BE2C (cell line): Measurements from ENCODE around the gene ARHGDIG.

Experiments used
- DNase-seq: peaks from one replicate; pipeline ENCODE4 v3.0.0-alpha.2; 2020
- H3K27me3 ChIP-seq: fragments of 250-450 bp; sonication (Bioruptor Pico); 2 replicates; pipeline ENCODE4 v1.5.1; 2020; ENCODE audit warnings: mild to moderate bottlenecking
- H3K36me3 ChIP-seq: fragments of 250-450 bp; sonication (Bioruptor Pico); 2 replicates; pipeline ENCODE4 v1.5.1; 2020; ENCODE audit warnings: mild to moderate bottlenecking
- H3K4me1 ChIP-seq: fragments of 250-450 bp; sonication (Bioruptor Pico); 2 replicates; pipeline ENCODE4 v1.5.1; 2020
- H3K4me3 ChIP-seq: 2 replicates; pipeline ENCODE4 v1.5.1; 2011; ENCODE audit warnings: low read depth, low read length
- H3K9me3 ChIP-seq: fragments of 250-450 bp; sonication (Bioruptor Pico); 2 replicates; pipeline ENCODE4 v1.5.1; 2020
- TF ChIP-seq, protein P1 (sequence below): IDR thresholded peaks from 2 replicates; pipeline ENCODE4 v1.5.1; 2012; ENCODE audit warnings: mild to moderate bottlenecking, low read depth, low read length

Gene ARHGDIG

DNA sequence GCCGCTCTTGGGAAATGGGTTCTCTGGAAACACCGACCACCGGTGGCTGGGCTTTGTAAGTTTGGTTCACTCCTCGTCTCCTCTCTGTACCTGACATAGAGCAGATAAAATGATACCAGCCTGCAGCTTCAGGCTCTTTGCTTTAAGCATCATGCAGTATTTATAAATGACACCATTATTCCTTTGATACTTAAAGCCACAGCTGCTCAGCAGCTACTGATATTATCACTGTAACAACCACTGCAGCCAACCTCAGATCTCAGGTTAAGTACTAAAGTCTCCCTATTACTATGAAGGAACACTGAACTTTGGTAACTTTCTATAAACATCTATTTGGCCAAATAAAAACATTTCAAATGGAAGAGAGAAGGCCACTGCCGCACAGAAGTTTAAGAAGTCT is 37.2 kb downstream of the ARHGDIG start:
- Histone ChIP-seq H3K27me3 (no peaks in the 10 kb centered on the region), H3K4me1 (peaks cover 8% of the 10 kb centered on the region), H3K36me3 (no peaks in the 10 kb centered on the region), H3K4me3 (no peak overlapping the region), H3K9me3 (no peaks in the 10 kb centered on the region)
- TF ChIP-seq, protein P1, sequence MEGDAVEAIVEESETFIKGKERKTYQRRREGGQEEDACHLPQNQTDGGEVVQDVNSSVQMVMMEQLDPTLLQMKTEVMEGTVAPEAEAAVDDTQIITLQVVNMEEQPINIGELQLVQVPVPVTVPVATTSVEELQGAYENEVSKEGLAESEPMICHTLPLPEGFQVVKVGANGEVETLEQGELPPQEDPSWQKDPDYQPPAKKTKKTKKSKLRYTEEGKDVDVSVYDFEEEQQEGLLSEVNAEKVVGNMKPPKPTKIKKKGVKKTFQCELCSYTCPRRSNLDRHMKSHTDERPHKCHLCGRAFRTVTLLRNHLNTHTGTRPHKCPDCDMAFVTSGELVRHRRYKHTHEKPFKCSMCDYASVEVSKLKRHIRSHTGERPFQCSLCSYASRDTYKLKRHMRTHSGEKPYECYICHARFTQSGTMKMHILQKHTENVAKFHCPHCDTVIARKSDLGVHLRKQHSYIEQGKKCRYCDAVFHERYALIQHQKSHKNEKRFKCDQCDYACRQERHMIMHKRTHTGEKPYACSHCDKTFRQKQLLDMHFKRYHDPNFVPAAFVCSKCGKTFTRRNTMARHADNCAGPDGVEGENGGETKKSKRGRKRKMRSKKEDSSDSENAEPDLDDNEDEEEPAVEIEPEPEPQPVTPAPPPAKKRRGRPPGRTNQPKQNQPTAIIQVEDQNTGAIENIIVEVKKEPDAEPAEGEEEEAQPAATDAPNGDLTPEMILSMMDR, result no peak
- DNase-seq, result no peak

DNA sequence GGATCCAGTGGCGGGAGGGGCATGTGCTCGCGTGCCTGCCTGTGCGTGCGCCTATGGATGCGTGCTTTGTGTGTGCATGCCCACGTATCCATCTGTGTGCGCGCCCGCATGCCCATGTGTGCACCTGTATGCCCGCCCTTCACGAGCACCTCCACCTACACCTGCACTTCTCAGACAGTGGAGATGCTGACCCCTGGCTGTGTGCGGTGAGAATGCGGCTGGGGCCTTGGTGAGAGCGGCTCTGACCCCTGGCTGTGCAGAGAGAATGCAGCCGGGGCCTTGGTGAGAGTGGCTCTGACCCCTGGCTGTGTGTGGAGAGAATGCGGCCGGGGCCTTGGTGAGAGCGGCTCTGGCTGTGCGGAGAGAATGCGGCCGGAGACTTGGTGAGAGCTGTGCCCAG is 38.2 kb downstream of the ARHGDIG start:
- no peaks in the 10 kb centered on the region for H3K9me3 ChIP-seq
- H3K36me3 ChIP-seq, result no peaks in the 10 kb centered on the region
- TF ChIP-seq, protein P1, result peak; percentile 47
- H3K4me3 ChIP-seq, result no peak overlapping the region
- no peak for DNase-seq
- no peaks in the 10 kb centered on the region for H3K27me3 ChIP-seq
- peaks cover 8% of the 10 kb centered on the region for H3K4me1 ChIP-seq

DNA sequence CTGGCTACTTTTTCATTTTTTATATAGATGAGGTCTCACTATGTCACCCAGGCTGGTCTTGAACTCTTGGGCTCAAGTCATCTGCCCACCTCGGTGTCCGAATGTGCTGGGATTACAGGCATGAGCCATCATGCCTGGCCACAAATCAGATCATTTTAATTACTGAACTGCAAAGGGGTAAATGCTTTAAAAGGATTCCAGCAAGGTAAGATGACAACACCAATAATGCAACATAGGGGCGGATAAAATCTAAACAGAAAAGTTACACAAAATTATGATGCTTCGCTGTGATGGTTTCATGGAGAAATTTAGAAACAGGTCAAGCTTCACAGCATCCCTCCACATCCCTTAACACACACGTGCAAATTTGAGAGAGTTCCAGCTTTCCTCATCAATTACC is 39.8 kb downstream of the ARHGDIG start:
- Histone ChIP-seq H3K27me3 (no peaks in the 10 kb centered on the region), H3K9me3 (no peaks in the 10 kb centered on the region), H3K4me3 (no peak overlapping the region), H3K36me3 (no peaks in the 10 kb centered on the region), H3K4me1 (no peaks in the 10 kb centered on the region; the same call in 1 of the 2 replicates)
- DNase-seq, result no peak
- TF ChIP-seq, protein P1, result no peak

DNA sequence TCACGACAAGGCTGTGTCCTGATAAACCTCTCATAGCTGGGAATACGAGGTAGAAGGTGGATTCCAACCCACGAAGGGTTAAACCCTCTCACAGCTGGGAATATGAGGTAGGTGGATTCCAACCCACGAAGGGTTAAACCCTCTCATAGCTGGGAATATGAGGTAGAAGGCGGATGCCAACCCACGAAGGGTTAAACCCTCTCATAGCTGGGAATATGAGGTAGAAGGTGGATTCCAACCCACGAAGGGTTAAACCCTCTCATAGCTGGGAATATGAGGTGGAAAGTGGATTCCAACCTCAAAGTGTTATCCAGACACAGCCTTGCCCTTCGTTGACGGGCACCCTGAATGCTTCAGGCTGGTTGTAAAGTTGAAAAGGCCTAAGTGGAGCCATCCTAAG is 41.1 kb downstream of the ARHGDIG start:
- H3K9me3 ChIP-seq, result no peaks in the 10 kb centered on the region
- no peaks in the 10 kb centered on the region for H3K36me3 ChIP-seq
- no peaks in the 10 kb centered on the region; the same call in 1 of the 2 replicates for H3K4me1 ChIP-seq
- no peaks in the 10 kb centered on the region for H3K27me3 ChIP-seq
- H3K4me3 ChIP-seq, result no peak overlapping the region
- TF ChIP-seq, protein P1, result no peak
- DNase-seq, result no peak

DNA sequence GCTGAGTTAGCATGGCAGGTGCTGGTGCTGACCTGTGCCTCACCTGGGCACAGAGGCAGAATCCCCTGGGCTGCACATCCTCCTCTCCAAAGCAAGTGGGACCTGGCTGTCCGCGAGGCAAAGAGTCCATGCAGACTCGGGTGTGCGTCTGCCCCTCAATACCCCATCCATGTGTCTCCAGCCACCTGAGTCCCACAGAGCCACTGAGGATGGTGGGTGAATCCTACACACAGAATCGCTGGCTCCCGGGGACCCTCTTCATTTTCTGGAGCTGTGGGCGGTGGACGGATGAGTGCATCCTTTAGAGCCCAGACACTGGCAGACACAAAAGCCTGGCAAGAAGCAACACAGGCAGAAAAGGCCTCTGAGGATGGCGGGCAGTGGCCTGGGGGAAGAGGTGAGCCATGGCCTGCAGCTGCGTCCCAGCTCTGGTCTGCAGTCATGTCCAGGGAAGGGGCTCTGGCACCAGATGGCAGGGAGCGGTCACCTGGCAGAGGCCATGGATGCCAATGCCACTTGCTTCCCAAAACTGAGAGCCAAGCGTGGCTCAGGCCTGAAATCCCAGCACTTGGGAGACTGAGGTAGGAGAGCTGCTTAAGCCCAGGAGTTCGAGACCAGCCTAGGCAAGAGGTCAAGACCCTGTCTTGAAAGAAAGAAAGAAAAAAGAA is 42.2 kb downstream of the ARHGDIG start:
- no peaks in the 10 kb centered on the region for H3K27me3 ChIP-seq
- H3K4me1 ChIP-seq, result no peaks in the 10 kb centered on the region; the same call in 1 of the 2 replicates
- TF ChIP-seq, protein P1, result no peak
- no peaks in the 10 kb centered on the region for H3K36me3 ChIP-seq
- no peak overlapping the region for H3K4me3 ChIP-seq
- no peaks in the 10 kb centered on the region for H3K9me3 ChIP-seq
- DNase-seq, result no peak

DNA sequence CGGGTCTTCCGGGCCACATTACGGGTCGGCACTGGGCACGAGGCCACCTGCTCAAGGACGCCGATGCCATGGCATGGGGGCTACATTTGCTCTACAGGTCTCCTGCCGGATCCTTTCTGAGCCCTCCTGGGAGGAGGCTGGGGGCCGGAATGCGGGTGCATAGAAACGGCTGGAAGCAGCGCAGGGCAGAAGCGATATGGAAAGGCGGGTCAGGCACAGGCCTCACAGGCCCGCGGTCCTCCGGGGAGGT is 43.7 kb downstream of the ARHGDIG start:
- no peaks in the 10 kb centered on the region for H3K27me3 ChIP-seq
- no peaks in the 10 kb centered on the region for H3K36me3 ChIP-seq
- no peaks in the 10 kb centered on the region for H3K9me3 ChIP-seq
- no peak for DNase-seq
- no peak overlapping the region for H3K4me3 ChIP-seq
- H3K4me1 ChIP-seq, result no peaks in the 10 kb centered on the region
- TF ChIP-seq, protein P1, result no peak
